HCT116 (cell line): ENCODE measurements around the gene GIMAP5. TPM values are rescaled to one million over a fixed set of nuclear protein-coding genes. Genes with fewer than 3 reads are reported as not detected.

ENCODE experiments used
- ATAC-seq: fragments of 200-7000 bp; cut with Tn5 transposase; 2 replicates; pipeline ENCODE4 v1.9.1; 2020; ENCODE audit warnings: mild to moderate bottlenecking, moderate library complexity
- BruUV-seq: library from RNA; stranded (reverse); fragments of 400-500 nt; replicated peaks from 2 replicates; lab custom pipeline; 2021; lab: Mats Ljungman, UMichigan
- CTCF ChIA-PET: fragments of 300-600 bp; sonication (Branson Sonifier 250); formaldehyde crosslinking; loops from one replicate; lab custom pipeline; 2021; ENCODE audit warnings: antibody characterized with exemption; lab: Charles Lee
- POLR2A ChIA-PET: fragments of 300-600, 350-600 bp; sonication (Branson Sonifier 250); formaldehyde crosslinking; loops from one replicate; lab custom pipeline; 2021; ENCODE audit warnings: antibody characterized with exemption; lab: Charles Lee
- RAD21 ChIA-PET, 2 experiments: fragments of 300-600 bp; sonication (Branson Sonifier 250); formaldehyde crosslinking; loops; one replicate each; lab custom pipeline; 2023; ENCODE audit warnings: low total read pairs in 2 of 2; ENCODE audit not compliant: uncharacterized antibody in 2 of 2, unreplicated experiment in 2 of 2, low non-redundant PET in 1 of 2; lab: Charles Lee
- DNase-seq: peaks from one replicate; pipeline ENCODE4 v3.0.0-alpha.2; 2010; ENCODE audit warnings: low read depth, low spot score
- H2AFZ ChIP-seq: fragments of 200-600 bp; shearing (Covaris generic), sonication (generic); 2 replicates; pipeline ENCODE4 v1.6.1; 2017; ENCODE audit warnings: low read depth, mixed run types, mixed read lengths, antibody characterized with exemption, low read length; ENCODE audit not compliant: poor library complexity, severe bottlenecking
- H3K27ac ChIP-seq: 2 replicates; pipeline ENCODE4 v1.5.1; 2012; ENCODE audit warnings: low read depth, low read length
- H3K27me3 ChIP-seq: fragments of 200-600 bp; sonication (generic); 2 replicates; pipeline ENCODE4 v1.6.1; 2016; ENCODE audit warnings: mixed run types, low read length, mixed read lengths; ENCODE audit not compliant: insufficient read depth
- H3K36me3 ChIP-seq, 2 experiments: fragments of 200-500 bp in 1 of 2; fragments of 200-600 bp in 1 of 2; sonication (Bioruptor generic) in 1 of 2; sonication (generic) in 1 of 2; 2 replicates each; pipeline versions ENCODE4 v1.5.1 to v1.6.1; 2014 to 2016; ENCODE audit warnings: low read length in 2 of 2, inconsistent platforms in 1 of 2, mixed read lengths in 1 of 2, mixed run types in 1 of 2; ENCODE audit not compliant: insufficient read depth in 2 of 2, control insufficient read depth in 1 of 2
- H3K4me1 ChIP-seq, 2 experiments: fragments of 200-600 bp in 1 of 2; sonication (generic) in 1 of 2; 2 replicates each; pipeline versions ENCODE4 v1.5.1 to v1.6.1; 2012 to 2017; ENCODE audit warnings: low read length in 2 of 2, inconsistent platforms in 1 of 2, mild to moderate bottlenecking in 1 of 2, mixed read lengths in 1 of 2, mixed run types in 1 of 2, moderate library complexity in 1 of 2; ENCODE audit not compliant: insufficient read depth in 2 of 2, control insufficient read depth in 1 of 2
- H3K4me2 ChIP-seq: fragments of 200-600 bp; sonication (generic); 2 replicates; pipeline ENCODE4 v1.6.1; 2017; ENCODE audit warnings: mixed run types, low read length, mixed read lengths
- H3K4me3 ChIP-seq, 2 experiments: fragments of 200-600 bp in 1 of 2; sonication (generic) in 1 of 2; replicated peaks in 1 of 2; 2 replicates each; pipeline ENCODE4 v1.5.1; 2011 to 2016; ENCODE audit warnings: low read length in 2 of 2, control low read depth in 1 of 2, low read depth in 1 of 2, mild to moderate bottlenecking in 1 of 2, mixed read lengths in 1 of 2, mixed run types in 1 of 2
- H3K79me2 ChIP-seq: fragments of 200-600 bp; sonication (generic); 2 replicates; pipeline ENCODE4 v1.6.1; 2017; ENCODE audit warnings: mild to moderate bottlenecking, mixed run types, low read length, moderate library complexity, mixed read lengths; ENCODE audit not compliant: insufficient read depth
- H3K9ac ChIP-seq: fragments of 200-600 bp; sonication (generic); 2 replicates; pipeline ENCODE4 v1.6.1; 2016; ENCODE audit warnings: low read length, mixed read lengths
- H3K9me2 ChIP-seq: fragments of 200-600 bp; sonication (generic), shearing (Covaris generic); 2 replicates; pipeline ENCODE4 v1.6.1; 2017; ENCODE audit warnings: mixed run types, mild to moderate bottlenecking, moderate library complexity; ENCODE audit not compliant: insufficient read depth
- H3K9me3 ChIP-seq, 2 experiments: fragments of 200-500 bp in 1 of 2; fragments of 200-600 bp in 1 of 2; sonication (Bioruptor generic) in 1 of 2; sonication (generic) in 1 of 2; 2 replicates each; pipeline ENCODE4 v1.6.1; 2014 to 2017; ENCODE audit warnings: low read length in 2 of 2, mixed read lengths in 2 of 2, inconsistent platforms in 1 of 2, low read depth in 1 of 2, mild to moderate bottlenecking in 1 of 2, mixed run types in 1 of 2, moderate library complexity in 1 of 2; ENCODE audit not compliant: control insufficient read depth in 1 of 2, insufficient read depth in 1 of 2
- H4K20me1 ChIP-seq: fragments of 200-600 bp; sonication (generic), shearing (Covaris generic); 2 replicates; pipeline ENCODE4 v1.6.1; 2017; ENCODE audit warnings: mixed run types, mild to moderate bottlenecking, moderate library complexity; ENCODE audit not compliant: insufficient read depth
- CEBPB ChIP-seq: IDR thresholded peaks from 2 replicates; pipeline ENCODE4 v1.6.1; 2012; ENCODE audit warnings: low read depth
- EGR1 ChIP-seq: IDR thresholded peaks from 2 replicates; pipeline ENCODE4 v1.6.1; 2012; ENCODE audit warnings: low read depth
- EZH2phosphoT487 ChIP-seq: fragments of 200-600 bp; IDR thresholded peaks from 2 replicates; pipeline ENCODE4 v1.6.1; 2018; ENCODE audit warnings: antibody characterized with exemption, borderline replicate concordance
- JUND ChIP-seq: IDR thresholded peaks from 2 replicates; pipeline ENCODE4 v1.6.1; 2012
- POLR2AphosphoS5 ChIP-seq: IDR thresholded peaks from 2 replicates; pipeline ENCODE4 v1.6.1; 2011; ENCODE audit warnings: mild to moderate bottlenecking, low read depth, low read length, moderate library complexity
- SIN3A ChIP-seq: IDR thresholded peaks from 2 replicates; pipeline ENCODE4 v1.6.1; 2012; ENCODE audit warnings: low read depth
- TCF7L2 ChIP-seq: IDR thresholded peaks from 2 replicates; pipeline ENCODE4 v1.7.0; 2011; ENCODE audit warnings: borderline replicate concordance, inconsistent platforms; ENCODE audit not compliant: insufficient read depth, insufficient read length; ENCODE audit errors: extremely low read depth
- YY1 ChIP-seq: IDR thresholded peaks from 2 replicates; pipeline ENCODE4 v1.6.1; 2011; ENCODE audit warnings: low read length, low read depth, moderate library complexity, mild to moderate bottlenecking; ENCODE audit not compliant: insufficient replicate concordance; ENCODE audit errors: extremely low read depth
- ZFX ChIP-seq: fragments of 450-650 bp; IDR thresholded peaks from 2 replicates; pipeline ENCODE4 v1.6.1; 2017
- ZNF274 ChIP-seq: fragments of 200-500 bp; sonication (Bioruptor generic); IDR thresholded peaks from 2 replicates; pipeline ENCODE4 v1.6.1; 2014; ENCODE audit warnings: mild to moderate bottlenecking, low read depth, low read length, inconsistent platforms
- intact Hi-C: fragments of 100-400 bp; cut with micrococcal nuclease; formaldehyde crosslinking; loops from 2 replicates; pipeline ENCODE4 v1.10.0; 2022
- total RNA-seq: library from RNA; stranded (reverse); gene quantifications from one replicate; pipeline ENCODE4 v1.2.1, GENCODE V29; 2021; ENCODE audit not compliant: unreplicated experiment
- TF ChIP-seq, protein P1 (sequence below): IDR thresholded peaks from 2 replicates; pipeline ENCODE4 v1.6.1; 2011; ENCODE audit warnings: mild to moderate bottlenecking, low read length, moderate library complexity; ENCODE audit not compliant: insufficient replicate concordance; ENCODE audit errors: extremely low read depth
- TF ChIP-seq, protein P2 (sequence below): IDR thresholded peaks from 2 replicates; pipeline ENCODE4 v1.6.1; 2012; ENCODE audit warnings: low read depth
- TF ChIP-seq, protein P3 (sequence below): IDR thresholded peaks from 2 replicates; pipeline ENCODE4 v1.6.1; 2012
- TF ChIP-seq, protein P4 (sequence below): IDR thresholded peaks from 2 replicates; pipeline ENCODE4 v1.6.1; 2012

GIMAP5 gene
- total RNA-seq, 1 experiment from 2014 or later, result 0.57 TPM

DNA sequence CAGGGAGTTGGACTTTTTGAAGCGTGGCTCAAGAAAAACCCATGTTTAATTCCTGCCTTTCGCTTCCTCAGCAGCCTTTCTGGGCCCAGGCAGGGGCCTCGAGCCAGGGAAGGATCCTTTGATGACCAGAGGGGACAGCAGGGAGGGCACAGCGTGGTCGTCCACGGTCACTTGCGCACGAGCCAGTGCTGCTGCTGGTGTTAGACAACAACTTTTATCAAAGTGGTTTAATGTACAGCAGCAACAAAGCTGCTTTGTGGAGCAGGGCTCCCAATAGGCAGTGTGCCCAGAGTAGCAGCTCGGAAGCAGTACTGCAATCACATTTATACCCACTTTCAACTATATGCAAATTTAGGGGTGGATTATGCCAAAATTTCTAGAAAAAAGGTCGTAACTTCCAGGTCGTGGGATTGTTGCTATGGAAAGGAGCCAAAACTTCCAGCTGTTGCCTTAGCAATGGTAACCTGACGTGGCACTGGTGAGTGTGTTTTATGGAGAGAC lies 14.7 kb upstream of the GIMAP5 start:
- Histone ChIP-seq H3K9me3 (no peaks in the 10 kb centered on the region), H3K9me2 (no peaks in the 10 kb centered on the region), H4K20me1 (no peaks in the 10 kb centered on the region), H3K4me1 (no peaks in the 10 kb centered on the region), H3K4me2 (no peak overlapping the region), H3K27me3 (peaks cover 25% of the 10 kb centered on the region), H3K79me2 (no peaks in the 10 kb centered on the region), H3K36me3 (no peaks in the 10 kb centered on the region), H3K27ac (no peak overlapping the region), H3K4me3 (no peak overlapping the region), H2AFZ (no peak overlapping the region), H3K9ac (no peak overlapping the region)
- CTCF ChIA-PET, result no interaction called here
- POLR2A ChIA-PET, result no interaction called here
- intact Hi-C loops, result no loop called here
- DNase-seq (no peak), ATAC-seq (no peak)
- TF ChIP-seq, protein P1, sequence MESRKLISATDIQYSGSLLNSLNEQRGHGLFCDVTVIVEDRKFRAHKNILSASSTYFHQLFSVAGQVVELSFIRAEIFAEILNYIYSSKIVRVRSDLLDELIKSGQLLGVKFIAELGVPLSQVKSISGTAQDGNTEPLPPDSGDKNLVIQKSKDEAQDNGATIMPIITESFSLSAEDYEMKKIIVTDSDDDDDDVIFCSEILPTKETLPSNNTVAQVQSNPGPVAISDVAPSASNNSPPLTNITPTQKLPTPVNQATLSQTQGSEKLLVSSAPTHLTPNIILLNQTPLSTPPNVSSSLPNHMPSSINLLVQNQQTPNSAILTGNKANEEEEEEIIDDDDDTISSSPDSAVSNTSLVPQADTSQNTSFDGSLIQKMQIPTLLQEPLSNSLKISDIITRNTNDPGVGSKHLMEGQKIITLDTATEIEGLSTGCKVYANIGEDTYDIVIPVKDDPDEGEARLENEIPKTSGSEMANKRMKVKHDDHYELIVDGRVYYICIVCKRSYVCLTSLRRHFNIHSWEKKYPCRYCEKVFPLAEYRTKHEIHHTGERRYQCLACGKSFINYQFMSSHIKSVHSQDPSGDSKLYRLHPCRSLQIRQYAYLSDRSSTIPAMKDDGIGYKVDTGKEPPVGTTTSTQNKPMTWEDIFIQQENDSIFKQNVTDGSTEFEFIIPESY, result no peak
- TF ChIP-seq CEBPB (no peak), EZH2phosphoT487 (no peak), ZFX (no peak), JUND (no peak), SIN3A (no peak), POLR2AphosphoS5 (no peak), YY1 (no peak), ZNF274 (no peak), TCF7L2 (no peak), EGR1 (no peak)
- TF ChIP-seq, protein P2, sequence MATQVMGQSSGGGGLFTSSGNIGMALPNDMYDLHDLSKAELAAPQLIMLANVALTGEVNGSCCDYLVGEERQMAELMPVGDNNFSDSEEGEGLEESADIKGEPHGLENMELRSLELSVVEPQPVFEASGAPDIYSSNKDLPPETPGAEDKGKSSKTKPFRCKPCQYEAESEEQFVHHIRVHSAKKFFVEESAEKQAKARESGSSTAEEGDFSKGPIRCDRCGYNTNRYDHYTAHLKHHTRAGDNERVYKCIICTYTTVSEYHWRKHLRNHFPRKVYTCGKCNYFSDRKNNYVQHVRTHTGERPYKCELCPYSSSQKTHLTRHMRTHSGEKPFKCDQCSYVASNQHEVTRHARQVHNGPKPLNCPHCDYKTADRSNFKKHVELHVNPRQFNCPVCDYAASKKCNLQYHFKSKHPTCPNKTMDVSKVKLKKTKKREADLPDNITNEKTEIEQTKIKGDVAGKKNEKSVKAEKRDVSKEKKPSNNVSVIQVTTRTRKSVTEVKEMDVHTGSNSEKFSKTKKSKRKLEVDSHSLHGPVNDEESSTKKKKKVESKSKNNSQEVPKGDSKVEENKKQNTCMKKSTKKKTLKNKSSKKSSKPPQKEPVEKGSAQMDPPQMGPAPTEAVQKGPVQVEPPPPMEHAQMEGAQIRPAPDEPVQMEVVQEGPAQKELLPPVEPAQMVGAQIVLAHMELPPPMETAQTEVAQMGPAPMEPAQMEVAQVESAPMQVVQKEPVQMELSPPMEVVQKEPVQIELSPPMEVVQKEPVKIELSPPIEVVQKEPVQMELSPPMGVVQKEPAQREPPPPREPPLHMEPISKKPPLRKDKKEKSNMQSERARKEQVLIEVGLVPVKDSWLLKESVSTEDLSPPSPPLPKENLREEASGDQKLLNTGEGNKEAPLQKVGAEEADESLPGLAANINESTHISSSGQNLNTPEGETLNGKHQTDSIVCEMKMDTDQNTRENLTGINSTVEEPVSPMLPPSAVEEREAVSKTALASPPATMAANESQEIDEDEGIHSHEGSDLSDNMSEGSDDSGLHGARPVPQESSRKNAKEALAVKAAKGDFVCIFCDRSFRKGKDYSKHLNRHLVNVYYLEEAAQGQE, result no peak
- TF ChIP-seq, protein P3, sequence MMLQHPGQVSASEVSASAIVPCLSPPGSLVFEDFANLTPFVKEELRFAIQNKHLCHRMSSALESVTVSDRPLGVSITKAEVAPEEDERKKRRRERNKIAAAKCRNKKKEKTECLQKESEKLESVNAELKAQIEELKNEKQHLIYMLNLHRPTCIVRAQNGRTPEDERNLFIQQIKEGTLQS, result no peak
- TF ChIP-seq, protein P4, sequence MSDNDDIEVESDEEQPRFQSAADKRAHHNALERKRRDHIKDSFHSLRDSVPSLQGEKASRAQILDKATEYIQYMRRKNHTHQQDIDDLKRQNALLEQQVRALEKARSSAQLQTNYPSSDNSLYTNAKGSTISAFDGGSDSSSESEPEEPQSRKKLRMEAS, result no peak
- BruUV-seq, result no TSS peak
- RAD21 ChIA-PET, result no interaction called here
